ENCODE data around the gene GORASP2.

GORASP2 gene

GRCh38 chr2:170967553-170967952, 38.5 kb downstream of the GORASP2 start:
- DNase-seq, result no peak

DNA sequence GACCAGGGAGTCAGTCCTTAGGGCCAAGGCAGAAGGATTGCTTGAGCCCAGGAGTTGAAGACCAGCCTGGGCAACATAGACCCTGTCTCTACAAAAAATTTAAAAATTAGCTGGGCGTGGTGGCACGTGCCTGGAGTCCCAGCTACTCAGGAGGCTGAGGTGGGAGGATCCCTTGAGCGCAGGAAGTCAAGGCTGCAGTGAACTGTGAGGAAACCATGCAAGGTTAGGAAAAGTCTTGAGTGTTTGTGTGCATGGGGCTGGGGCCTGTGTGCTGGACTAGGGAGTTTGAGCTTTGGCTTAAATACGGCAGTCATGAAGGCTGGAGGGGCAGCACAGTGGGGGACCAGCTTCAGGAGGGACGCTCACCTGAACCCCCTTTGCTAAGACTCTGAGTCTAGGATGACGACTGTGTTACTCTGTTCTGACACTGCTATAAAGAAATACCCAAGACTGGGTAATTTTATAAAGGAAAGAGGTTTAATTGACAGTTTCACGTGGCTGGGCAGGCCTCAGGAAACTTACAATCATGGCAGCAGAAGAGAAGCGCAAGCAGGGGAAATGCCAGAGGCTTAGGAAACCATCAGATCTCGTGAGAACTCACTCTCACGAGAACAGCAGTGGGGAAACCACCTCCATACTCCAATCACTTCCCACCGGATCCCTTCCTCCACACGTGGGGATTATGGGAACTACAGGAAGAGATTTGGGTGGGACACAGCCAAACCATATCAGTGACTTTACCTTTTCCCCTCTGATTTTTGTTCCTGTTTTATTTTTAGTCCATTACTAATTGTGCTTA, 39.4 kb downstream of the GORASP2 start:
- DNase-seq, result no peak

DNA sequence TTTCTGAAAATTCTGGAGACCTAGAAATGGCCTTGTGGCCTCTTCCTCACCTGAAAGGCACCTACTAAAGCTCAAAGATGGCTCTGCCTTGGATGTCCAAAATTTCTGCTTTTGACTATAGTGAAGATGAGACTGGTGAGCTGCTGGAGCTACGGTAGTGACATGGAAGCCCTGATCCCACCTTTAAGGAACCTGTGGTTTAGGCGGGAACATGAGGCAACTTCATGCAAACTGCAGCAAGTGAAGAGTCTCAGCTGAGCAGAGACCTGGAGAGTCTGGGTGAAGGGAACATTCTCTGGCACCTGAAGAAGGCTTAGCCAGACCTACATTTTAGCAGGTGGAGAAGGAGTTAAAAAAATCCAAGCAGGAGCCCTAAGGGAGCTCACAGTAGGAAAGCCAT, 40.0 kb downstream of the GORASP2 start:
- DNase-seq, result no peak

DNA sequence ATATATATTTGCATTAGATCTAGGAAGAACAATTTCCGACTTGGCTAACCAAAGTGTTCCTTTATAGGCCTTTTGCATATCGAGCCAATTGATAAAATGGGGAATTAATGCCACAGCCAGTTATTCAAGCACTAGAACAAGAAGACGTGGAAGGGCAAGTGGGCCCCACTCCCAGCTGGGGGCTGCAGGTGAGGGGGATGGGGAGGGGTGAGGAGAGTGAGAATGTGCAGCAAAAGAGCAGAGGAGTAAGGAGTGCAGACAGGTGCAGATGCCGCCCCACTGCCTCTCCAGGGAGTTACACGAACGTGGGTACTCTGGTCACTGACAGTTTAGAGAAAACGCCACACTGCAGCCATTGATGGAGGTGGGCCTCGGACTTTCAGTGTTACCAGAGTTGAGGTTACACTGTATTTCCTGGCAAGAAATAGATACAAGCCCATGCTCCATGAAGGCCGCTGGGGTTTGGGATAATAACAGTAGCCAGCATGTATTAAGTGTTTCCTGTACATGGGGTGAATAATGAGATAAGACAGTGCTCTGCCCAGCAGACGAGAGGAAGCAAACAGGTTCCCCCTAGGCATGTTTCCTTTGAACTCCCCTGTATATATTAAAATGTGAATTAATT, 40.9 kb downstream of the GORASP2 start:
- DNase-seq, result no peak

DNA sequence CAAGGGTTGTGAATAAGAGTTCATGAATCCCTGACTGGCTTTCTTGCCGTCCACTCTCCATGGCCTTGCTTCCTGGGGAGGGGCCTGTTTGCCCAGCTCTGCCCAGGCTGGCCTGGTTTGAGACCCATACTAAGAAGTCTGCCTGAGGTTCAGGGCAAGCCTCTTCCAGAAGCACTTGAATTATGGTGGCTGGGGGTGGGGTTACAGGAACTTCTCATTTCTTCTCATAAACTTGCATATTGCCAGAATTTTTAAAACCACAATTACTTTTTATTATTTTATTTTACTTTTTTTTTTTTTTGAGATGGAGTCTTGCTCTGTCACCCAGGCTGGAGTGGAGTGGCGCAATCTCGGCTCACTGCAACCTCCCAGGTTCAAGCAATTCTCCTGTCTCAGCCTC, 42.0 kb downstream of the GORASP2 start:
- DNase-seq, result no peak

DNA sequence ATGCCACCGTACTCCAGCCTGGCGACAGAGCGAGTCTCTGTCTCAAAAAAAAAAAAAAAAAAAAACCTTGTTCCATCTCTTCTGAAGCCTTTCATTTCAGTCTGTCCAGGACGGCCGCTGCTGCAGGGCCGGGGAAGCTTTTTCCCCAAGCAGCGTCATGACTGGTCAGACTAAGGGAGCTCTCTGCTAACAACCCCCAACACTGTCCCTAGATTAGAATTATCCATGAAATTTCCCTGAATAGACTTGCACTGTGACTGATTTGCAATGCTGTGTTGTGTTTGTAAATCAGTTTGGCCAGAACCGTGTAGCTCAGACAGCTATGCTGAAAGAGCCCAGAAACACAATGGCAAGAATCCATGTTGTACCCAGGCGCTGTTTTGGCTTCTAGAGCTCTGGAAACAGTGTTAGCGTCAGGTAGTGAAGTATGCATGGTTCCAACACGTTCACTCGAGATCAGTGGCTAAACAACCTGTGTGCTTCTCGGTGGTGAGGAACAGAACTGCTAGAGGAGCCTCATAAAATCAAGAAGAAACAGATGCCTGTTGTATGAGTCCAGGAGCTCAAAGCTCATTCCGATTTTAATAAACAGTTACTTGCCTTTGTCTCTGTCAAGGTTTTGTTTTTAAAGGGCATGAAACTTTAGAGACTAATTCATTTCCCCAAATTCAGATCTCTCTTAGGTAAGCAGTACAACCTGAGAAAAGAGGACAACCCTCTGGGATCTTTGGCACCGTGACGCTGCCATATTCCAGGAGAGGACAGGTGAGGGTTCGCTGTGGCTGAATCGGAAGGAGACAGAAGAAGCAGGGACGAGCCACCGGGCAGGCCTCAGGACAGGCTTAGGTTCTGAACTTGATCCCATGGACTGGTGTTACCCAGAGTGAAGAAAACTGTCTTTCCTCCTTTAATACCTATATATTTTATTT, 43.5 kb downstream of the GORASP2 start:
- no peak for DNase-seq

- DNase-seq, result no peak
These were observed 44.1 kb downstream of the GORASP2 start for GRCh38 chr2:170973225-170973491.

- peak; percentile 68 for DNase-seq
These were observed 44.6 kb downstream of the GORASP2 start for GRCh38 chr2:170973492-170974303.

- DNase-seq, result peak; percentile 56
These were observed 45.4 kb downstream of the GORASP2 start for GRCh38 chr2:170974304-170974993.

GRCh38 chr2:170975127-170975942, 46.3 kb downstream of the GORASP2 start:
- no peak for DNase-seq

DNA sequence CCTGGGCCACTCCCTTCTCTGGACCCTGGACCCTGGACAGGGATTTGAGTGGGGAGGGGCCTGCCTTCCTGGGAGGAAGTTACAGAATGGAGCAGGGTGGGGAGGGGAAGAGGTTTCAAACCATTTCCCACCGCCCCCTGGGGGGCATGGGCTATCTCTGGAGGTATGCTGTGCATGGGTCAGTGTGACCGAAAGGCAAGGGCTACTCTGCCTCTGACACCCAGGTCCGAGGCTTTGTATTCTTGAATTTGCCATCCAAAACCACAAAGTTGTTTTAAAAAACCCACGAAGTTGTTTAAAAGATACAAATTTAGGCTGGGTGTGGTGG, 46.9 kb downstream of the GORASP2 start:
- no peak for DNase-seq

GRCh38 chr2:170984079-170984478, 55.0 kb downstream of the GORASP2 start:
- no peak for DNase-seq

- DNase-seq, result no peak
These were observed 56.4 kb downstream of the GORASP2 start for GRCh38 chr2:170985407-170985806.

- DNase-seq, result no peak
These were observed 57.7 kb downstream of the GORASP2 start for GRCh38 chr2:170986566-170987258.

DNA sequence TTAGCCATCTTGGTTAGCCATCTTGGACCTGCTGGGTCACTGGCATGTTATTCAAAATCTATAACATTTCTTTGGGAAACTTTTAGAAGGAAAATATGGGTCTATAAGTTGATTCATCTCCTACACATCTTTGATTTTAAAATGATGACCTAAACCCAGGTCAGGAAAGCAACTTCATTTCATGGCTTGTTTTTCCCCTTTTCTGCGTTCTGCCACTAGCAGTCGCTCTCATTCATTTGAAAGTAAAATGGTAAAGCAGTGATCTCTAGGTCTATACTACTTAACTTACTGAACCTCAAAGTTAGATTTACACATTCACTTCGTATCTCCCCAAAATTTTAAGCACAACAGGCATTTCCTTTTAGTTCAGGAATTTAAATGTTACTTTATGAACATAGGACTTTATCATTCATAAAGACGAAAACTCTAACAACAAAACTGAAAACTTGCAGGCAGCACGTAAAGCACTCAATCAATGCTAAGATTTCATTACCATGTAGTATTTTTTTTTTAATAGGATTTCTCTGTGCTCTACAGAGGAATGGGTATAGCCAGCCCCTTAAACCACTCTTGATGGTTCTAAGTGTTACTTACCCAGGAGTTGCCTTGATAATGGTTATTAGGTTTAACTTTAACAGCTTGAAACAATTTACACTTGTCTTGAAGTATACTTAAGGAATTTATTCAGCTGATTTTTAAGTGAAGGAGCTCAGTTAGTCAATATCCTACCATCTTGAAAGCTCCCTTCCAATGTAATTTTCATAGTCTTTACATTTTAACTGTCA, 62.5 kb downstream of the GORASP2 start:
- DNase-seq, result no peak

GRCh38 chr2:170996316-170996715, 67.3 kb downstream of the GORASP2 start:
- DNase-seq, result no peak

DNA sequence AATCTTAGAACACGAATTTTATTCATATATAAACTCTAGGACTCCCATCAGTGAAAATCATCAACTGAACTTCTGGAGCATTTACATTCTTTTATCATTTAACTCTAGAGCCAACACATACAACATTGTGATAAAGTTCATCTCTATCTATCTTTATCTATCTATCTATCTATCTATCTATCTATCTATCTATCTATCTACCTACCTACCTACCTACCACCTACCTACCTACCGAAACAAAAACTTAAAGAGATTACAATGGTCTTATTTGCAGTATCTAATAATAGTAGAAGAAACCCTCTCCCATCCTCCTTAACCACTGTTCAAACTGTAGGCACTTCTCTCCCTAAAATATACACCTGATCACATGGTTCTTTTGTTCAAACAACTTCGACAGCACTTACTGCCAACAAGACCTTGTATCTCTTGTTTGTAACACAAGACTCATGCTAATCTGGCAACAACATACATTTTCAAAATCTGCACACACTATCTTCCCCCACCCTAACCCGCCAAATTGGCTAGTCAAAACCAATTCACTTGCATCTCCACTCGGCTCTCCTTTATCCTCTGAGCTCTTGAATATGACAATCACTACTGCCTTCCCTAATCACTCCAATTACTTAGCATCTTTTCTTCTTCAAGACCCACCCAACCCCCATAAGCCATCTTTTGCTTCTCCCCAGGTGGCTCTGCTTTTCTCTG, 69.0 kb downstream of the GORASP2 start:
- DNase-seq, result no peak

DNA sequence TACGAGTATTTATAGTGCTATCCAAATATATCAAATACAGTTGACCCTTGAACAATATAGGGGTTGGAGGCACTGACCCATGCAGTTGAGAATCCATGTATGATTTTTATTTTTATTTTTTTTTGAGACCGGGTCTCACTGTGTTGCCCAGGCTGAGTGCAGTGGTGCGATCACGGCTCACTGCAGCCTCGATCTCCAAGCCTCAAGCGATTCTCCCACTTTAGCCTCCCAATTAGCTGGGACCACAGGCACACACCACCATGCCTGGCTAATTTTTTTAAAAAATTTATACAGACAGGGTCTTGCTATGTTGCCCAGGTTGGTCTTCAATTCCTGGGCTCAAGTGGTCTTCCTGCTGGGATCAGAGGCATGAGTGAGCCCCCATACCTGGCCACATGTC, 70.6 kb downstream of the GORASP2 start:
- no peak for DNase-seq

GRCh38 chr2:171004363-171004762, 75.3 kb downstream of the GORASP2 start:
- no peak for DNase-seq
